ENCODE data around the gene MEX3D.
A peak's percentile ranks its signal among the peaks of the same experiment; 100 is the strongest.

MEX3D gene

DNA sequence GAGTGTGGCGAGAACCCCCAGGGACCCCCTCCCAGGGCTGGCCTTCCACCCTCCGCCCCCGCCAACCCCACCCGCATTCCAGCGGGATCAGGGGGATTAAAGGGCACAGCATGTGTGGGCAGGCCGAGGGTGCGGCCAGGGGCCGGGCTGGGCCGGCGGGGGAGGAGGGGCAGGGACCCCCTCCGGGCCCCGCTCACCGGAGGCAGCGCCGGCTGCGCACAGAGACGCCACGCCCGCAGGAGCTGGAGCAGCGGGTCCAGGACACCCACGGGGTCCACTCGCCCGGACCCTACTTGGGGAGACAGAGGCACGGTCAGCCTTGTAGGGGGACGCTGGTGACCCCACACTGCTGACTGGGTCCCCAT is 57.7 kb downstream of the MEX3D start (continued):
- TF ChIP-seq POU6F1 (CRISPR knock-in tag; IDR thresholded peaks at IDR 0.05; ENCODE audit: borderline replicate concordance, low read depth) (no peak), PPARA (CRISPR knock-in tag; IDR thresholded peaks at IDR 0.05; ENCODE audit: borderline replicate concordance) (no peak)

DNA sequence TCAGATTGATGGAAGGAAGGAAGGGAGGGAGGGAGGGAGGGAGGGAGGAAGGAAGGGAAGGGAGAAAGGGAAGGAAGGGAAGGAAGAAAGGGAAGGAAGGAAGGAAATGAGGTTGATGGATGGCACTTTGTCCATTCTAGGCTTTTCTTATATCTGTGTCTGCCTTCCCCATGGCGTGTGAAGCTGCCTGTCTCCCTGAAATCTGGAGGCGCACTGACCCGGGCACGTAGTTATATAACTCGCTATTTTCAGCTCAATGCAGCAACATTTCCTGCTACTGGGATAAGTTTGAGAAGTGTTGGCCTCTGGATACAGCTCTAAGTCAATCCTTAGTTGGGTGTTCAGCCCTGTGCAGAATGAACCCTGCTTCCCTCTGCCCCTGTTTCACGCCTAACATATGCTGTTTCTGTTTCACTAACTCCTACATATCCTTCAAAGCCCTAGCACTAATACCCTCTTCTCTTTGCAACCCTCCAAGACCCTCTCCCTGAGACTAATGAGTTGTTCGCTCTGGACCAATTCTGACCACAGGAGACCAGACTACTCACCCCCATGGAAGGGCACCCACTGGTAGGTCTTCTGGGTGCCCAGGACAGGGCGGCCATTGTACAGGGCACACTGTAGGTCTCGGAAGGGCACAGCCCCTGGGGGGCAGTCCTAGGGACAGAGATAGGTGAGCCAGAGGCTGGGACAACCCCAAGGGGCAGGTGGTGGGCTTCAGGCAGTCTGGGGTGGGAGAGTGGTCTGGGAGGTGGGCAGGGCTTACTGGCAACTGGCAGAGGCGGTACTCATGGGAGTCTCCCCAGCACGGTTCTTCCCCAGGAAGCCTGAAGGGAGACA is 58.3 kb downstream of the MEX3D start:
- no peak for ATAC-seq
- TF ChIP-seq OSR1 (CRISPR knock-in tag; IDR thresholded peaks at IDR 0.05), result no peak
- TF ChIP-seq ZFP3 (CRISPR knock-in tag; IDR thresholded peaks at IDR 0.05), result peak; percentile 99

- no peak for TF ChIP-seq PATZ1 (CRISPR knock-in tag; IDR thresholded peaks at IDR 0.05; ENCODE audit: borderline replicate concordance)
- TF ChIP-seq ZNF565 (CRISPR knock-in tag; conservative IDR thresholded peaks at IDR 0.05; ENCODE audit: low read depth), result no peak
- TF ChIP-seq ISL1 (CRISPR knock-in tag; IDR thresholded peaks at IDR 0.05), result no peak
- no peak for TF ChIP-seq OSR1 (CRISPR knock-in tag; IDR thresholded peaks at IDR 0.05)
- no peak for TF ChIP-seq CSRNP3 (CRISPR knock-in tag; IDR thresholded peaks at IDR 0.05)
- no peak for TF ChIP-seq ARNTL (CRISPR knock-in tag; IDR thresholded peaks at IDR 0.05; ENCODE audit: borderline replicate concordance, low read depth)
- TF ChIP-seq RARB (CRISPR knock-in tag; IDR thresholded peaks at IDR 0.05), result no peak
- TF ChIP-seq PPARA (CRISPR knock-in tag; IDR thresholded peaks at IDR 0.05; ENCODE audit: borderline replicate concordance), result no peak
- TF ChIP-seq ZNF8 (CRISPR knock-in tag; IDR thresholded peaks at IDR 0.05), result no peak
- TF ChIP-seq ZFP3 (CRISPR knock-in tag; IDR thresholded peaks at IDR 0.05), result no peak
- no peak for TF ChIP-seq BACH2 (CRISPR knock-in tag; IDR thresholded peaks at IDR 0.05; ENCODE audit: borderline replicate concordance)
- no peak for TF ChIP-seq ESRRG (CRISPR knock-in tag; IDR thresholded peaks at IDR 0.05)
- no peak for TF ChIP-seq ZNF70 (CRISPR knock-in tag; IDR thresholded peaks at IDR 0.05)
- TF ChIP-seq POU6F1 (CRISPR knock-in tag; IDR thresholded peaks at IDR 0.05; ENCODE audit: borderline replicate concordance, low read depth), result no peak
- no peak for TF ChIP-seq CSDC2 (CRISPR knock-in tag; IDR thresholded peaks at IDR 0.05)
- TF ChIP-seq GLIS3 (CRISPR knock-in tag; IDR thresholded peaks at IDR 0.05), result no peak
- no peak for TF ChIP-seq TCF4 (CRISPR knock-in tag; IDR thresholded peaks at IDR 0.05; ENCODE audit: borderline replicate concordance)
- TF ChIP-seq ZC3H10 (CRISPR knock-in tag; IDR thresholded peaks at IDR 0.05), result no peak
- no peak for ATAC-seq
Observed at GRCh38 chr19:1508507-1508856, 59.6 kb downstream of the MEX3D start.

- peak; percentile 86 for ATAC-seq
- TF ChIP-seq, protein P1, sequence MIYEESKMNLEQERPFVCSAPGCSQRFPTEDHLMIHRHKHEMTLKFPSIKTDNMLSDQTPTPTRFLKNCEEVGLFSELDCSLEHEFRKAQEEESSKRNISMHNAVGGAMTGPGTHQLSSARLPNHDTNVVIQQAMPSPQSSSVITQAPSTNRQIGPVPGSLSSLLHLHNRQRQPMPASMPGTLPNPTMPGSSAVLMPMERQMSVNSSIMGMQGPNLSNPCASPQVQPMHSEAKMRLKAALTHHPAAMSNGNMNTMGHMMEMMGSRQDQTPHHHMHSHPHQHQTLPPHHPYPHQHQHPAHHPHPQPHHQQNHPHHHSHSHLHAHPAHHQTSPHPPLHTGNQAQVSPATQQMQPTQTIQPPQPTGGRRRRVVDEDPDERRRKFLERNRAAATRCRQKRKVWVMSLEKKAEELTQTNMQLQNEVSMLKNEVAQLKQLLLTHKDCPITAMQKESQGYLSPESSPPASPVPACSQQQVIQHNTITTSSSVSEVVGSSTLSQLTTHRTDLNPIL (CRISPR knock-in tag; IDR thresholded peaks at IDR 0.05; ENCODE audit: low read depth), result no peak
Observed at GRCh38 chr19:1507763-1508506, 60.2 kb downstream of the MEX3D start.
